Measurements from ENCODE around the gene NUFIP1. TPM values are rescaled to one million over a fixed set of nuclear protein-coding genes. Genes with fewer than 3 reads are reported as not detected.

NUFIP1 gene
- total and polyA plus RNA-seq, 2 donors (not counting 3 experiments of a cell fraction or from before 2014, with no cell fraction given), result 1.4 to 6.9 TPM

GRCh38 chr13:44894001-44894770 is 95.1 kb downstream of the NUFIP1 start:
- no peak overlapping the region for H3K4me2 ChIP-seq (ENCODE audit: insufficient read depth, low read length)
- peaks cover 10% of the 10 kb centered on the region for H3K4me1 ChIP-seq (ENCODE audit: control insufficient read depth, extremely low read depth, insufficient read depth, low read length)
- H3K9me1 ChIP-seq (replicated peaks; ENCODE audit: control insufficient read depth, extremely low read depth, insufficient read depth, low read length), result no peaks in the 10 kb centered on the region
- H3K27ac ChIP-seq (ENCODE audit: insufficient read depth, low read depth, low read length), result no peak overlapping the region
- no peak for DNase-seq (ENCODE audit: low read depth, low spot score)
- no peak for FAIRE-seq
- dilution Hi-C loops (cut with MboI; ENCODE audit: extremely low pct_ligation_motif_present, low sequenced_read_pairs), result no loop called here
- no peaks in the 10 kb centered on the region for H3K36me3 ChIP-seq (ENCODE audit: control insufficient read depth in 2 of 2, extremely low read depth in 1 of 2, insufficient read depth in 2 of 2, low read length in 2 of 2)
- POLR2A ChIA-PET, result interaction anchor here (0.6 kb wide), 1 partner anchor 73 kb away, joined by 4 read pairs; no protein-coding TSS in a partner anchor
- H3K4me3 ChIP-seq (replicated peaks in 1 of 3; ENCODE audit: insufficient read depth in 1 of 3, low read depth in 1 of 3, low read length in 3 of 3), result no peak overlapping the region
- H4K20me1 ChIP-seq (replicated peaks; ENCODE audit: control insufficient read depth, extremely low read depth, insufficient read depth, low read length), result no peaks in the 10 kb centered on the region
- BruUV-seq (replicated peaks), result no TSS peak
- no peaks in the 10 kb centered on the region for H3K79me2 ChIP-seq (ENCODE audit: control insufficient read depth, insufficient read depth, low read length)
- H3K9me3 ChIP-seq (replicated peaks; ENCODE audit: control insufficient read depth, insufficient read depth, low read length), result no peaks in the 10 kb centered on the region
- no peaks in the 10 kb centered on the region for H3K27me3 ChIP-seq (ENCODE audit: control insufficient read depth in 2 of 2, insufficient read depth in 2 of 2, low read length in 2 of 2)
- peak overlapping the region; percentile 27 for H2AFZ ChIP-seq (ENCODE audit: low read depth, low read length)
- TF ChIP-seq POLR2A (IDR thresholded peaks at IDR 0.05; ENCODE audit: low read depth, low read length), result no peak
- no peak for TF ChIP-seq POLR2AphosphoS5 (IDR thresholded peaks at IDR 0.05; ENCODE audit: insufficient read depth, low read depth, low read length)
- TF ChIP-seq MYC (IDR thresholded peaks at IDR 0.05; ENCODE audit: low read depth, low read length), result no peak
- TF ChIP-seq, protein P1, sequence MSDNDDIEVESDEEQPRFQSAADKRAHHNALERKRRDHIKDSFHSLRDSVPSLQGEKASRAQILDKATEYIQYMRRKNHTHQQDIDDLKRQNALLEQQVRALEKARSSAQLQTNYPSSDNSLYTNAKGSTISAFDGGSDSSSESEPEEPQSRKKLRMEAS (IDR thresholded peaks at IDR 0.05; ENCODE audit: insufficient read depth, insufficient read length), result no peak
- no peak for TF ChIP-seq GATA2 (IDR thresholded peaks at IDR 0.05; ENCODE audit: insufficient read depth, insufficient read length, low read depth, low read length)
- intact Hi-C loops (cut with micrococcal nuclease), result no loop called here
- no peak overlapping the region for H3K9ac ChIP-seq (replicated peaks; ENCODE audit: extremely low read depth, insufficient read depth, low read length)
- CTCF ChIA-PET, result interaction anchor here (0.8 to 0.9 kb wide), 2 partner anchors 10 to 14 kb away, joined by 4 read pairs; no protein-coding TSS in a partner anchor

Small RNA genes lying within 50 kb of the gene (small RNA-seq; reads per million reads assigned to genes)
- gene RN7SL49P (ENCODE audit: insufficient read depth, insufficient read length, low read depth, low replicate concordance), result not detected

Other genes starting within 250 kb of the NUFIP1 start
- gene GPALPP1, start 67 bp upstream of the NUFIP1 start, total RNA-seq, result 26.1 and 28.2 TPM in 2 replicates
- gene GPALPP1, start 67 bp upstream of the NUFIP1 start, polyA plus RNA-seq, result 7.6 and 8.5 TPM in 2 replicates
- 22.7 and 23.6 TPM in 2 replicates for gene GTF2F2, start 131.0 kb upstream of the NUFIP1 start, total RNA-seq
- gene GTF2F2, start 131.0 kb upstream of the NUFIP1 start, polyA plus RNA-seq, result 5.0 and 7.5 TPM in 2 replicates
- gene KCTD4, start 211.6 kb upstream of the NUFIP1 start, total RNA-seq, result not detected in 2 replicates
- gene KCTD4, start 211.6 kb upstream of the NUFIP1 start, polyA plus RNA-seq, result not detected in 2 replicates

All from endothelial cell of umbilical vein (primary cell).